ENCODE measurements around the gene FAM98B. TPM values are rescaled to one million over a fixed set of nuclear protein-coding genes. Genes with fewer than 3 reads are reported as not detected.
A peak's percentile ranks its signal among the peaks of the same experiment; 100 is the strongest.

Gene FAM98B
- total RNA-seq, 6 donors from 2014 or later: 2.2 to 30.4 (median 15.8) TPM

- TF ChIP-seq POLR2A (IDR thresholded peaks at IDR 0.05): no peak
- TF ChIP-seq CTCF (IDR thresholded peaks at IDR 0.05): no peak
- no peak for TF ChIP-seq POLR2AphosphoS5 (IDR thresholded peaks at IDR 0.05)
- no peak for TF ChIP-seq EP300 (IDR thresholded peaks at IDR 0.05)
- Histone ChIP-seq H3K4me1 (peaks cover 9 to 38% (median 13%) of the 10 kb centered on the region in 4 donors), H3K36me3 (no peaks in the 10 kb centered on the region), H3K9me3 (no peaks in the 10 kb centered on the region), H3K4me3 (no peak overlapping the region), H3K27ac (no peak overlapping the region), H3K27me3 (no peaks in the 10 kb centered on the region)
- no peak for ATAC-seq (ENCODE audit: low FRiP score in 2 of 2)
- DNase-seq: no peak
- 97% methylated on average over 5 of the region's 5 CpGs; no CpG with 5 or more reads in 1 of the 2 donors for WGBS, 2 donors
These were observed 4.7 kb downstream of the FAM98B start for GRCh38 chr15:38458646-38459045.

- ATAC-seq (ENCODE audit: low FRiP score in 2 of 2): peak in 1 of 2 donors; percentile 12
These were observed 5.6 kb downstream of the FAM98B start for GRCh38 chr15:38459480-38459879.

GRCh38 chr15:38460543-38460942 lies 6.6 kb downstream of the FAM98B start:
- no peak overlapping the region for H3K27ac ChIP-seq
- ATAC-seq (ENCODE audit: low FRiP score in 2 of 2) (no peak), DNase-seq (no peak)
- H3K9me3 ChIP-seq: no peaks in the 10 kb centered on the region
- 72 to 74% methylated on average over 3 of the region's 3 CpGs for WGBS, 2 donors
- no peak overlapping the region for H3K4me3 ChIP-seq
- TF ChIP-seq EP300 (IDR thresholded peaks at IDR 0.05) (no peak), POLR2AphosphoS5 (IDR thresholded peaks at IDR 0.05) (no peak), POLR2A (IDR thresholded peaks at IDR 0.05) (no peak), CTCF (IDR thresholded peaks at IDR 0.05) (no peak)
- H3K27me3 ChIP-seq: no peaks in the 10 kb centered on the region
- peaks cover 1 to 29% (median 6%) of the 10 kb centered on the region in 4 donors for H3K4me1 ChIP-seq
- peaks cover 0 to under 1% (median 0%) of the 10 kb centered on the region in 4 donors for H3K36me3 ChIP-seq

More at GRCh38 chr15:38459480-38459879, 5.6 kb downstream of the FAM98B start:
- DNase-seq: peak in 1 of 2 donors; percentile 30
- 95 to 100% methylated on average over 5 to 6 of the region's 6 CpGs for WGBS, 2 donors
- Histone ChIP-seq H3K4me1 (peaks cover 9 to 38% (median 13%) of the 10 kb centered on the region in 4 donors), H3K9me3 (no peaks in the 10 kb centered on the region), H3K27me3 (no peaks in the 10 kb centered on the region), H3K27ac (no peak overlapping the region), H3K4me3 (no peak overlapping the region), H3K36me3 (no peaks in the 10 kb centered on the region)
- TF ChIP-seq EP300 (IDR thresholded peaks at IDR 0.05) (no peak), CTCF (IDR thresholded peaks at IDR 0.05) (no peak), POLR2AphosphoS5 (IDR thresholded peaks at IDR 0.05) (no peak), POLR2A (IDR thresholded peaks at IDR 0.05) (no peak)

- no peaks in the 10 kb centered on the region for H3K9me3 ChIP-seq
- H3K4me3 ChIP-seq: no peak overlapping the region
- no peaks in the 10 kb centered on the region for H3K27me3 ChIP-seq
- no peak for ATAC-seq (ENCODE audit: low FRiP score in 2 of 2)
- H3K27ac ChIP-seq: no peak overlapping the region
- 90 to 95% methylated on average over 2 of the region's 2 CpGs for WGBS, 2 donors
- peaks cover 0 to 3% (median 0%) of the 10 kb centered on the region in 4 donors for H3K36me3 ChIP-seq
- H3K4me1 ChIP-seq: peaks cover 0 to 23% (median 3%) of the 10 kb centered on the region in 4 donors
- no peak for DNase-seq
- no peak for TF ChIP-seq POLR2AphosphoS5 (IDR thresholded peaks at IDR 0.05)
- no peak for TF ChIP-seq POLR2A (IDR thresholded peaks at IDR 0.05)
- no peak for TF ChIP-seq EP300 (IDR thresholded peaks at IDR 0.05)
- TF ChIP-seq CTCF (IDR thresholded peaks at IDR 0.05): no peak
These were observed 7.3 kb downstream of the FAM98B start for GRCh38 chr15:38461066-38461833.
